Measurements from ENCODE around the gene SLC41A3.

The SLC41A3 gene

GRCh38 chr3:126085276-126085675 lies 1.4 kb upstream of the SLC41A3 start:
- Histone ChIP-seq H3K4me1 (ENCODE audit: control insufficient read depth, insufficient read depth, low read length) (no peaks in the 10 kb centered on the region), H3K27ac (ENCODE audit: extremely low read depth, low read depth, low read length) (no peak overlapping the region), H3K9me3 (ENCODE audit: control insufficient read depth, insufficient read depth, low read depth, low read length) (no peaks in the 10 kb centered on the region), H3K4me3 (ENCODE audit: low read depth, low read length) (no peak overlapping the region), H3K36me3 (ENCODE audit: control insufficient read depth in 2 of 2, insufficient read depth in 1 of 2, low read length in 2 of 2) (no peaks in the 10 kb centered on the region)
- TF ChIP-seq ZNF837 (tag by site-specific recombination; IDR thresholded peaks at IDR 0.05), result no peak
- no peak for TF ChIP-seq RBAK (tag by site-specific recombination; IDR thresholded peaks at IDR 0.05)
- TF ChIP-seq PRDM6 (tag by site-specific recombination; IDR thresholded peaks at IDR 0.05), result no peak
- TF ChIP-seq ZNF623 (tag by site-specific recombination; IDR thresholded peaks at IDR 0.05), result no peak
- no peak for TF ChIP-seq ZSCAN16 (tag by site-specific recombination; IDR thresholded peaks at IDR 0.05)
- no peak for TF ChIP-seq ZBTB48 (tag by site-specific recombination; IDR thresholded peaks at IDR 0.05)
- TF ChIP-seq ZNF391 (tag by site-specific recombination; IDR thresholded peaks at IDR 0.05; ENCODE audit: borderline replicate concordance, low read depth), result no peak
- TF ChIP-seq ZNF692 (tag by site-specific recombination; IDR thresholded peaks at IDR 0.05), result no peak
- no peak for TF ChIP-seq ZNF555 (tag by site-specific recombination; conservative IDR thresholded peaks at IDR 0.05)
- TF ChIP-seq ZNF280D (tag by site-specific recombination; IDR thresholded peaks at IDR 0.05), result no peak
- no peak for TF ChIP-seq ZNF146 (tag by site-specific recombination; IDR thresholded peaks at IDR 0.05)
- TF ChIP-seq HIC1 (tag by site-specific recombination; IDR thresholded peaks at IDR 0.05), result no peak
- TF ChIP-seq ZNF121 (tag by site-specific recombination; IDR thresholded peaks at IDR 0.05), result no peak
- no peak for TF ChIP-seq IKZF3 (tag by site-specific recombination; IDR thresholded peaks at IDR 0.05)
- TF ChIP-seq YY2 (tag by site-specific recombination; IDR thresholded peaks at IDR 0.05), result no peak
- TF ChIP-seq INSM2 (tag by site-specific recombination; IDR thresholded peaks at IDR 0.05), result no peak
- no peak for TF ChIP-seq ZNF510 (tag by site-specific recombination; IDR thresholded peaks at IDR 0.05; ENCODE audit: insufficient replicate concordance)
- no peak for TF ChIP-seq ZNF654 (tag by site-specific recombination; IDR thresholded peaks at IDR 0.05; ENCODE audit: low read depth)
- ChIA-PET CTCF (interaction anchor here (0.6 kb wide), 1 partner anchor 319 kb away, joined by 3 read pairs; no protein-coding TSS in a partner anchor), POLR2A (no interaction called here)

All from HEK293 (cell line).